ENCODE results near the gene MTRR.

DNA sequence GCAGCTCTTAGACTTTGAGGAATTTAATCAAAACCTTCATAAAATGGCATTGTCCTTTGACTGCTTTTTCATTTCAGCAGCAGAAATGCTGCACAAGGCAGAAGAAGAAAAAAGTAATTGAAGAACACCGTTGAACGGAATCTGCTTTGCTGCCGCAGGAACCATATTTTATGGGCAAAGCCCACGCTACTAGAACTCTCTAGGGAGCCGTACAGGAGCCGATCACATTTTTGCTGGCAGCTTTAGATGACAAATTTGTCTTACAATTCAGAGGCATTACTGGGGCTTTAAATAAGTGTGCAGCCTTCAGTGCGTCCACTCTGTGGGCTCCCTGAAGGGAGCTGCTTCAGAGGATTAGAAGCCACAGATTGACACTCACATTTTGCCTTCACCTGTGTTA is 23.4 kb upstream of the MTRR start:
- TF ChIP-seq CTCF (IDR thresholded peaks at IDR 0.05) (no peak), EP300 (IDR thresholded peaks at IDR 0.05) (no peak), POLR2AphosphoS5 (IDR thresholded peaks at IDR 0.05) (no peak)

All from esophagus muscularis mucosa (tissue), 4 donors.